Parathyroid adenoma (tissue), 2 donors: ENCODE measurements around the gene SLC30A10.

ENCODE experiments used
- H2AFZ ChIP-seq: fragments of 300-600 bp; sonication (generic); one replicate; pipeline ENCODE4 v1.7.0; 2017; ENCODE audit warnings: antibody characterized with exemption, mild to moderate bottlenecking
- H3K27ac ChIP-seq: fragments of 300-600 bp; sonication (generic); one replicate; pipeline ENCODE4 v1.7.0; 2017
- H3K27me3 ChIP-seq: fragments of 300-600 bp; sonication (generic); one replicate; pipeline ENCODE4 v1.7.0; 2017; ENCODE audit warnings: low read length; ENCODE audit not compliant: control insufficient read depth, insufficient read depth
- H3K36me3 ChIP-seq: fragments of 300-600 bp; sonication (generic); one replicate; pipeline ENCODE4 v1.7.0; 2017; ENCODE audit warnings: low read length; ENCODE audit not compliant: control insufficient read depth, insufficient read depth
- H3K4me1 ChIP-seq: fragments of 300-600 bp; sonication (generic); one replicate; pipeline ENCODE4 v1.7.0; 2017; ENCODE audit warnings: control low read depth
- H3K4me2 ChIP-seq: fragments of 300-600 bp; sonication (generic); one replicate; pipeline ENCODE4 v1.7.0; 2017; ENCODE audit warnings: low read length
- H3K4me3 ChIP-seq: fragments of 300-600 bp; sonication (generic); one replicate; pipeline ENCODE4 v1.7.0; 2017; ENCODE audit warnings: low read depth, low read length
- H3K79me2 ChIP-seq: fragments of 300-600 bp; sonication (generic); one replicate; pipeline ENCODE4 v1.7.0; 2017; ENCODE audit warnings: control low read depth
- H3K9ac ChIP-seq: fragments of 300-600 bp; sonication (generic); one replicate; pipeline ENCODE4 v1.7.0; 2017; ENCODE audit warnings: mild to moderate bottlenecking
- H3K9me3 ChIP-seq: fragments of 300-600 bp; sonication (generic); one replicate; pipeline ENCODE4 v1.7.0; 2017; ENCODE audit warnings: low read length; ENCODE audit not compliant: control insufficient read depth
- CTCF ChIP-seq: fragments of 300-600 bp; sonication (generic); IDR thresholded peaks from one replicate; pipeline ENCODE4 v1.7.0; 2017; ENCODE audit warnings: antibody characterized with exemption, mild to moderate bottlenecking
- donor health status: primary hyperparathyroidism.

The SLC30A10 gene

GRCh38 chr1:219905524-219905923 is 22.8 kb downstream of the SLC30A10 start:
- no peak for TF ChIP-seq CTCF
- Histone ChIP-seq H2AFZ (no peak overlapping the region), H3K4me1 (no peaks in the 10 kb centered on the region), H3K9me3 (no peaks in the 10 kb centered on the region), H3K79me2 (no peaks in the 10 kb centered on the region), H3K27ac (no peak overlapping the region), H3K36me3 (no peaks in the 10 kb centered on the region), H3K4me3 (no peak overlapping the region), H3K27me3 (no peaks in the 10 kb centered on the region), H3K9ac (no peak overlapping the region), H3K4me2 (no peak overlapping the region)

- H3K79me2 ChIP-seq, result no peaks in the 10 kb centered on the region
- no peak overlapping the region for H3K9ac ChIP-seq
- H3K36me3 ChIP-seq, result no peaks in the 10 kb centered on the region
- H3K9me3 ChIP-seq, result no peaks in the 10 kb centered on the region
- H3K4me3 ChIP-seq, result no peak overlapping the region
- H3K4me2 ChIP-seq, result no peak overlapping the region
- no peaks in the 10 kb centered on the region for H3K4me1 ChIP-seq
- no peak for TF ChIP-seq CTCF
- no peak overlapping the region for H3K27ac ChIP-seq
- no peaks in the 10 kb centered on the region for H3K27me3 ChIP-seq
- H2AFZ ChIP-seq, result no peak overlapping the region
These were observed 23.4 kb downstream of the SLC30A10 start for GRCh38 chr1:219904934-219905333.

- Histone ChIP-seq H3K4me3 (no peak overlapping the region), H2AFZ (no peak overlapping the region), H3K9me3 (no peaks in the 10 kb centered on the region), H3K27me3 (no peaks in the 10 kb centered on the region), H3K9ac (no peak overlapping the region), H3K79me2 (no peaks in the 10 kb centered on the region), H3K36me3 (no peaks in the 10 kb centered on the region), H3K4me1 (no peaks in the 10 kb centered on the region), H3K4me2 (no peak overlapping the region), H3K27ac (no peak overlapping the region)
- no peak for TF ChIP-seq CTCF
These were observed 24.9 kb downstream of the SLC30A10 start for GRCh38 chr1:219903353-219903871.

GRCh38 chr1:219902951-219903350 is 25.4 kb downstream of the SLC30A10 start:
- no peaks in the 10 kb centered on the region for H3K79me2 ChIP-seq
- H3K36me3 ChIP-seq, result no peaks in the 10 kb centered on the region
- H3K4me3 ChIP-seq, result no peak overlapping the region
- no peak overlapping the region for H3K27ac ChIP-seq
- no peaks in the 10 kb centered on the region for H3K9me3 ChIP-seq
- H3K4me2 ChIP-seq, result no peak overlapping the region
- no peak overlapping the region for H2AFZ ChIP-seq
- no peak for TF ChIP-seq CTCF
- H3K4me1 ChIP-seq, result no peaks in the 10 kb centered on the region
- H3K27me3 ChIP-seq, result no peaks in the 10 kb centered on the region
- no peak overlapping the region for H3K9ac ChIP-seq

GRCh38 chr1:219900882-219901281 is 27.5 kb downstream of the SLC30A10 start:
- no peak overlapping the region for H3K4me3 ChIP-seq
- H2AFZ ChIP-seq, result no peak overlapping the region
- no peak overlapping the region for H3K9ac ChIP-seq
- no peaks in the 10 kb centered on the region for H3K36me3 ChIP-seq
- H3K79me2 ChIP-seq, result no peaks in the 10 kb centered on the region
- H3K4me2 ChIP-seq, result no peak overlapping the region
- no peaks in the 10 kb centered on the region for H3K4me1 ChIP-seq
- no peaks in the 10 kb centered on the region for H3K9me3 ChIP-seq
- TF ChIP-seq CTCF, result no peak
- no peaks in the 10 kb centered on the region for H3K27me3 ChIP-seq
- no peak overlapping the region for H3K27ac ChIP-seq
